Fibroblast of villous mesenchyme (primary cell): ENCODE results near the gene PAN3. TPM values are rescaled to one million over a fixed set of nuclear protein-coding genes. Genes with fewer than 3 reads are reported as not detected.
A peak's percentile ranks its signal among the peaks of the same experiment; 100 is the strongest.

Experiments used
- DNase-seq: peaks from one replicate; pipeline ENCODE4 v3.0.0-alpha.2; 2010; ENCODE audit warnings: low read depth
- H3K4me3 ChIP-seq: 2 replicates; pipeline ENCODE4 v1.5.1; 2011; ENCODE audit warnings: low read depth, mild to moderate bottlenecking, low read length
- total RNA-seq: library from RNA; depleted of rRNA; stranded (reverse); fragments of >200 nt; gene quantifications from 2 replicates; pipeline ENCODE4 v1.2.3, GENCODE V29; 2012
- TF ChIP-seq, protein P1 (sequence below): IDR thresholded peaks from 2 replicates; pipeline ENCODE4 v1.5.1; 2012; ENCODE audit warnings: low read depth, mild to moderate bottlenecking, low read length; ENCODE audit not compliant: insufficient read depth

PAN3 gene
- total RNA-seq, 1 donor: 19.9 TPM

DNA sequence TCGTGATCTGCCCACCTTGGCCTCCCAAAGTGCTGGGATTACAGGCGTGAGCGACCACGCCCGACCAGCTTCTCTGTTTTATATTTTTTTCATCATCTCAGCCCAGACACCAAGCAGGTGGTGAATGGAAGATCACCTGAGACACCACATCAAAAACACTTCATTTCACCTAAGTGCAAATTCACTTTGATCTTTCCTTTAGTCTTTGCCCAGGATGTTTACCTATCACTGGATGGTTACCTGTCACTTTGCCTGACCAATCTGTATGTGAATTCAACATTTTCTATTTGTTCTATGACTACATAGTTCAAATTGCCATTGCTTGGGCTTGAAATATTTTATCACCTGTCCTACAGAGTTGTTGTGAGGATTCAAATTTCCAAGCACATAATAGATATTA lies 65.7 kb downstream of the PAN3 start:
- no peak for DNase-seq
- TF ChIP-seq, protein P1, sequence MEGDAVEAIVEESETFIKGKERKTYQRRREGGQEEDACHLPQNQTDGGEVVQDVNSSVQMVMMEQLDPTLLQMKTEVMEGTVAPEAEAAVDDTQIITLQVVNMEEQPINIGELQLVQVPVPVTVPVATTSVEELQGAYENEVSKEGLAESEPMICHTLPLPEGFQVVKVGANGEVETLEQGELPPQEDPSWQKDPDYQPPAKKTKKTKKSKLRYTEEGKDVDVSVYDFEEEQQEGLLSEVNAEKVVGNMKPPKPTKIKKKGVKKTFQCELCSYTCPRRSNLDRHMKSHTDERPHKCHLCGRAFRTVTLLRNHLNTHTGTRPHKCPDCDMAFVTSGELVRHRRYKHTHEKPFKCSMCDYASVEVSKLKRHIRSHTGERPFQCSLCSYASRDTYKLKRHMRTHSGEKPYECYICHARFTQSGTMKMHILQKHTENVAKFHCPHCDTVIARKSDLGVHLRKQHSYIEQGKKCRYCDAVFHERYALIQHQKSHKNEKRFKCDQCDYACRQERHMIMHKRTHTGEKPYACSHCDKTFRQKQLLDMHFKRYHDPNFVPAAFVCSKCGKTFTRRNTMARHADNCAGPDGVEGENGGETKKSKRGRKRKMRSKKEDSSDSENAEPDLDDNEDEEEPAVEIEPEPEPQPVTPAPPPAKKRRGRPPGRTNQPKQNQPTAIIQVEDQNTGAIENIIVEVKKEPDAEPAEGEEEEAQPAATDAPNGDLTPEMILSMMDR: no peak

DNA sequence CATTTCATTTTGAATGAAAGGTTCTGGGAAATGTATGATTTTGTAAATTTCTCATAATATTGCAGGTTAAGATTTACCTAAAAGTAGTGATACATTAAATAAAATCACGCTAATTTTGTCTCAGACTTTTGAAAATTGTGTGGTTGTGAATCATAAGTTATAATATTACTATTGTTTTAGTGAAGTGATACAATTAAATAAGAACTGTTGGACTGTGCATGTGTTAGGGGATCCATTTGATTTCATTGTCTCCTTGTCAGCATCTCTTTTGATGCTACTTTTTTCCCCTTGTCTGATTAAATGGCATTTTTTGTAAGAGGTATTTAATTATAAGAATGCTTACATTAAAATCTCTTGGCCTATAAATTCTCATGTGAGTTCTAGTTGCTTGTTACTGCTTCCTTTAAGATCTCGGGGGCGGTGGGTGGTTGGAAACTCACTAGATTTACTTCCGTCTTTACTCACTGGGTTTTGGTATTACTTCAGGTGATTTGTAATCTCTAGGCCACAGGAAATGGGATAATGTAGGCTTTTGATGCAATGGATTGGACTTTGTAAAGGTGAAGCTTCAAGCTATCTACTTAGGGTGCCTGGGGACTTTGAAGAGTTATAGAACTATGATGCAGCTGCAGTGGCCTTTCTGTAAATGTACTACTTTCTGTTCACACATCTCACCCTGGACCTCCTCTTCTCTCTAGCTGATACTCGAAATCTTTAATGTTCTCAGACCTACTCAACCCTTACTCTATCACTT lies 66.5 kb downstream of the PAN3 start:
- TF ChIP-seq, protein P1: no peak
- no peak for DNase-seq
- H3K4me3 ChIP-seq: no peak overlapping the region

More for the DNA sequence above, 65.7 kb downstream of the PAN3 start:
- H3K4me3 ChIP-seq: no peak overlapping the region

DNA sequence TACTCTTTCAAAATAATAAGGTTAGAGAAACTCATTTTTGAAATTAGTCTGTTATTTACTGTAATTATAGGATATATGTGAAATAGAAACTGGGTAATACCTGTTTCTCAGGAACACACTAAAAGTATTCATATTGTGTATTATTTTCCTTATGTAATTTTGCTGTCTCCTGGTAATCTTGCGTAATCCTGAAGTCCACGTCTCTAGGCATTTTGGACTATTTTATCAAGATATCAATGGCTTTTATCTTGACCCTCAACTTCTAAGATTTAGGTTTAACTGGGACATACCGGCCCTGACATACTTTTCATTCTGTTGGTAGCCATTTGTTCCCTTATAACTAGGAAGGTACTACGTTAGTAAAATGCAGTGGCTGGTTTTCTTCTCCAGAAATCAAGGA lies 80.3 kb downstream of the PAN3 start:
- no peak overlapping the region for H3K4me3 ChIP-seq
- TF ChIP-seq, protein P1: no peak
- no peak for DNase-seq

DNA sequence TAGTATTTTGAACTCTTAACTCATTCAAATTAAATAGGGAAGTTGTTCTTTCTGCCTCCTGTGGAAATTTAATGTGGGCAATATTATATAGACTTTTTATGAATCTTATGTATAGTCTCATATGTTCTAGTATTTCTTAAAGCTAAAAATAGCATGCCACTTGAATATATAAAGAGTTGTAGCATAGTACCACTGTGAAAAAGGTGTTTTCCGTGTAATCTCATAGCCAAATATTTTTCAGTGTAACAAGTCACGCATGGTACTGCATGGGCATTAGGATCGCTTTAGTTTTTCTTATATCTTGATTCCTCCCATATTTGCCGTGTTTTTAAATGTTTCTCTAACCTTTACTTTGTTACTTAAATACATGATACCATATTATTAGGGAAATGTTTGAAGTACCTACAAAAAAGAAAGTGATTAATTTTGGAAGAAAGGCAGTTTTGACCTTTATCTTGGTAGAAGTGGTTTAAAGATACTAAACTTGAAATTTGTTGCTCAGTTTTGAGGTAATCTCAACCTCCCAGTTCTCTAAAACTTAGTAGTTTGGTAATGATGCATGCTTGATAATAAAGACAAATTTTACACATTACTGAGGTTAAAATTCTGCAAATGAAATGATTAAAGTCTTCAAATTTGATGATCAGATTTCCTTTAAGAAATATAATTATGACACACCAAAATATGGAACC lies 81.2 kb downstream of the PAN3 start:
- no peak for DNase-seq
- TF ChIP-seq, protein P1: no peak

DNA sequence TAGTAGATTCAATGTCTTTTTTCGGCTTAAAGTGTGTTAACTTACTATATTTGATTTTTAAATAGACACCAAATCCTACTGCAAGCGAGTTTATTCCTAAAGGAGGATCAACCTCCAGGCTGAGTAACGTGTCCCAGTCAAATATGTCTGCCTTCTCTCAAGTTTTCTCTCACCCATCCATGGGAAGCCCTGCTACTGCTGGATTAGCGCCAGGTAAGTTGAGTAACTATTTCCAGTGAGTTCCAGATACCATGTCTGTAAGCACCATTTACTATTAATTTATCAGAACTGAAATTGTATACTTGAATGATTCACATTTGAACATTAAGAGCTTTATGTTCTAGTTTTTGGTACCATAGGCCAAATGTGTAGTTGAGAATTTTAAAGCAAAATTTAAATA lies 81.8 kb downstream of the PAN3 start:
- TF ChIP-seq, protein P1: no peak
- H3K4me3 ChIP-seq: no peak overlapping the region
- DNase-seq: peak; percentile 27

More for the DNA sequence above, 81.2 kb downstream of the PAN3 start:
- H3K4me3 ChIP-seq: no peak overlapping the region

DNA sequence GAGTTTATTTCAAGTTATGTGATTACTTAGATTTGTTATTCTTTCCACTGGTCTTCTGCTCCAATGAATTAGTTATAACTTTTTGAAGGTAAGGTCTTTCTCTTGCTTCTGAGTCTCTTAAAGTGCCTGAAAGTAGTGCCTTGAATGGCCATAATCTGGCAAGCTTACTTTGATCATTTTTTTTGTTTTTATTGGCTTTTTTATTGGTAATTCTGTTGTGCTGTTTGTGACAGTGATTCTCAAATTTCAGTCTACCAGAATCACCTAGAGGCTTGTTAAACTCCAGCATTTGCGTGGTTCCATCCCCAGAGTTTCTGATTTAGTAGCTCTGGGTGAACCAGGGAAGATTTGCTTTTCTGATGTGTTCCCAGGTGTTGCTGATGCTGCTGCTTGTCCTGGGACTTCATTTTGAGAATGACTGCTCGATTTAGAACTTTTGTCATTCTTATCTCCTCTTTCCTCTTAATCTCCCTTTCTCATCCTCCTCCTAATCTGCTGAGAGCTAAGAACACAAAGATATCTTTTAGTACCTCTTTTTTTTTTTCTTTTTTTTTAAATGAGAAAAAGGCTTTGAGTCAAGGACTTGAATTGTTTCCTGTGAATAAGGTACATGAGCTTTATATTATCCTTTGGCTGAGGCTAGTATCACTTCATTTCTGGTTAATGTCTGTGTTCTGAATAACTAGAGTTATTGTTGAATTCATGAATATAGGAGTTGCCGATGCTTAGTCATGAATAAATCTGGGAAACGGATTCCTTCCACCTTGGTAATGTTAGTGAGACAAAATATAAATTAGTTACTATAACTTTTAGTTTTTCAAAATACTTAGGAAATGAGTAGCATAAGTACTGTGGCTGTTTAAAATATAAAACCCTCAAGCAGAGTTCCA lies 91.4 kb downstream of the PAN3 start:
- TF ChIP-seq, protein P1: no peak
- no peak for DNase-seq
- no peak overlapping the region for H3K4me3 ChIP-seq
